GM23248 (cell line): ENCODE data around the gene TFRC.

Source experiments
- EZH2 ChIP-seq: fragments of 200-600 bp; sonication (generic); IDR thresholded peaks from 2 replicates; pipeline ENCODE4 v1.6.1; 2018; ENCODE audit warnings: antibody characterized with exemption, mild to moderate bottlenecking; ENCODE audit not compliant: insufficient read depth, poor library complexity, severe bottlenecking
- EZH2phosphoT487 ChIP-seq: fragments of 200-600 bp; sonication (generic); IDR thresholded peaks from 2 replicates; pipeline ENCODE4 v1.6.1; 2018; ENCODE audit warnings: antibody characterized with exemption, moderate library complexity, mild to moderate bottlenecking, low read depth; ENCODE audit not compliant: insufficient read depth

GRCh38 chr3:196096382-196096953 is 14.6 kb upstream of the TFRC start:
- TF ChIP-seq EZH2 (no peak), EZH2phosphoT487 (no peak)
